Fibroblast of lung (primary cell): ENCODE data around the gene VTI1A.

Experiments used
- EZH2 ChIP-seq: IDR thresholded peaks from 2 replicates; pipeline ENCODE4 v1.5.1; 2012; ENCODE audit warnings: low read length, control low read depth, mild to moderate bottlenecking; ENCODE audit errors: missing control alignments
- TF ChIP-seq, protein P1 (sequence below), 2 donors: IDR thresholded peaks in 1 of 2; conservative IDR thresholded peaks in 1 of 2; 1 replicate in 1 of 2; 2 replicates in 1 of 2; pipeline ENCODE4 v1.5.1; 2011 to 2012; ENCODE audit warnings: low read length in 2 of 2, control low read depth in 1 of 2, inconsistent platforms in 1 of 2, low read depth in 1 of 2, mild to moderate bottlenecking in 1 of 2

DNA sequence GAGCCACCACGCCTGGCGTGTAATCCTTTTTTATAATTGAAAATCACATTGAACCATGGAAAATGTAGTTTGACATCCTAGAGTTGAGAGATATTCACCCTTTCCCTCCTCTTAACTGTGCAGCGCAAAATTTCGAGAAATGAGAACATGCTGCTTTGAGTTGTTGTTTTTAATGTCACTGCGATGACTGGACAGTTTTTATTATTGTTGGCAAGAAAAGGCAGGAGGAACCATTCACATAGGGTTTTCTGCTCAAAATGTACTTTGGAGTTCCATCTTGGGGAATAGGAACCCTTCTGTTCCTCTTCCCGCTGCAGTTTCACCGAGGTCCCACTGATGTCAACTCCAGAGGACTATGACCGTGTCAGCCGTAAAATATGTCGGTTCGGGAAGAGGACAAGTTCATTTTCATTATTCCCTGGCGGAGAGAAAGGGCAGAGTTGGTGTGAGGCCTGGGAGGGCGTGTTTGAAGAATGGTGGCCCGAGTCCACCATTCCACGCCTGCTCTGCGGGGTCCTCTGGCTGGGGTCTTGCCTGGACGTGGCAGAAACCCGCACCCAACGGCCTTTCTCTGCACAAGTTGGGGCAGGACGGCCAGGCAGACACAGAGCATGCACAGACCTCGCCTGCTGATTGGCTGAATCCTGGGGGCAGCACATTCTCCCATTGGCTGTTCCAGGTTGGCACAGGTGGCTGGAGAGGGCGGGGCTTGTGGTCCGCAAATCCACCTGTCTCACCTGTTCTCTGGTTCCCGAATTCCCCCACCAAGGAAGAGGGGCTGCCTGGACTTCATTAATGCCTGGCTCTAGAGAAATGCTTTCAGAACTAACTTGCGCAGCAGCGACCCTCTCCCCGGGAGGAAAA, 397.9 kb downstream of the VTI1A start:
- TF ChIP-seq, protein P1, sequence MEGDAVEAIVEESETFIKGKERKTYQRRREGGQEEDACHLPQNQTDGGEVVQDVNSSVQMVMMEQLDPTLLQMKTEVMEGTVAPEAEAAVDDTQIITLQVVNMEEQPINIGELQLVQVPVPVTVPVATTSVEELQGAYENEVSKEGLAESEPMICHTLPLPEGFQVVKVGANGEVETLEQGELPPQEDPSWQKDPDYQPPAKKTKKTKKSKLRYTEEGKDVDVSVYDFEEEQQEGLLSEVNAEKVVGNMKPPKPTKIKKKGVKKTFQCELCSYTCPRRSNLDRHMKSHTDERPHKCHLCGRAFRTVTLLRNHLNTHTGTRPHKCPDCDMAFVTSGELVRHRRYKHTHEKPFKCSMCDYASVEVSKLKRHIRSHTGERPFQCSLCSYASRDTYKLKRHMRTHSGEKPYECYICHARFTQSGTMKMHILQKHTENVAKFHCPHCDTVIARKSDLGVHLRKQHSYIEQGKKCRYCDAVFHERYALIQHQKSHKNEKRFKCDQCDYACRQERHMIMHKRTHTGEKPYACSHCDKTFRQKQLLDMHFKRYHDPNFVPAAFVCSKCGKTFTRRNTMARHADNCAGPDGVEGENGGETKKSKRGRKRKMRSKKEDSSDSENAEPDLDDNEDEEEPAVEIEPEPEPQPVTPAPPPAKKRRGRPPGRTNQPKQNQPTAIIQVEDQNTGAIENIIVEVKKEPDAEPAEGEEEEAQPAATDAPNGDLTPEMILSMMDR (conservative IDR thresholded peaks at IDR 0.05 in 1 of 2, IDR thresholded peaks at IDR 0.05 in 1 of 2; ENCODE audit: low read depth in 1 of 2, low read length in 2 of 2): no peak
- TF ChIP-seq EZH2: no peak
